Gastroesophageal sphincter (tissue), 3 donors: ENCODE data around the gene IFIH1.

Experiments used
- CTCF ChIP-seq, 4 experiments: fragments of 200-600 bp in 2 of 4; fragments of 450-650 bp in 2 of 4; sonication (generic) in 1 of 4; IDR thresholded peaks; one replicate each; pipeline ENCODE4 v1.5.1; 2017 to 2019; ENCODE audit warnings: antibody characterized with exemption in 4 of 4, mild to moderate bottlenecking in 2 of 4, moderate library complexity in 2 of 4
- EP300 ChIP-seq: sonication (generic); formaldehyde crosslinking; IDR thresholded peaks from one replicate; pipeline ENCODE4 v1.6.1; 2017; ENCODE audit warnings: antibody characterized with exemption, mild to moderate bottlenecking
- POLR2A ChIP-seq, 2 donors: fragments of 450-650 bp; IDR thresholded peaks; one replicate each; pipeline ENCODE4 v1.6.1; 2017; ENCODE audit warnings: antibody characterized with exemption in 2 of 2, mild to moderate bottlenecking in 2 of 2, moderate library complexity in 1 of 2
- POLR2AphosphoS5 ChIP-seq: sonication (generic); formaldehyde crosslinking; IDR thresholded peaks from one replicate; pipeline ENCODE4 v1.6.1; 2017; ENCODE audit warnings: antibody characterized with exemption

DNA sequence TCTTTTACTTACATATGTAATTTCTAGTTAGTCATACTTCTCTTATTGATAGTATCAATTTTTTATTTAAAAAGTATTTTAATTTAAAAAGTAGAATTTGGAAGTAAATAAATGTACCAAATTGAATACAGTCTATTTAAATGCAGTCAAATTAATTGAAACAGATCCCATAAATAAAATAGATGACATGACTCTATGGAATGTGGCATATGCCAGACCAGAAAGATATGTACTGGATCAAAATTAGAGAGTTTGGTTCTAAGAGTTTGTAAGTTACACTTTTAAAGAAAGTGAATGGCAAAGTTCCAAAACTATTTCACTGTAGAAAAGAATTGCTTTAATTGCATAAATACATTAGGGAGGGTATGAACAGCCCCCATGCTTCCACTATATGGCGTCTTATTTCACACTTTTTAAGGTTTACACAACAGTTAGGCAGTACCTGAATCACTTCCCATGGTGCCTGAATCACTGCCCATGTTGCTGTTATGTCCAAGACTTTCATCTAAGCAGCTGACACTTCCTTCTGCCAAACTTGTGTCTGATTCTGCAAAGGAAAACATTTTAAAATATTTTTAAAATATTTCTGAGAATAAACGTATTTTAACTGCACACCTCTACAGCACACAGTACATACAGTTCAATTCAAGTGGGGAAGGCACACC is 25.2 kb downstream of the IFIH1 start:
- no peak for TF ChIP-seq CTCF (IDR thresholded peaks at IDR 0.05)
- TF ChIP-seq POLR2A (IDR thresholded peaks at IDR 0.05): no peak
- TF ChIP-seq EP300: no peak
- peak; percentile 22 for TF ChIP-seq POLR2AphosphoS5
